GM19239 (cell line): Measurements from ENCODE around the gene FAM163B.

Experiments
- DNase-seq: peaks from one replicate; pipeline ENCODE4 v3.0.0; 2011; ENCODE audit warnings: low spot score; ENCODE audit not compliant: insufficient read length
- FAIRE-seq: peaks from 2 replicates; lab custom pipeline; 2011; peaks lifted over from hg19 to GRCh38; lab: Jason Lieb, UNC

FAM163B gene

DNA sequence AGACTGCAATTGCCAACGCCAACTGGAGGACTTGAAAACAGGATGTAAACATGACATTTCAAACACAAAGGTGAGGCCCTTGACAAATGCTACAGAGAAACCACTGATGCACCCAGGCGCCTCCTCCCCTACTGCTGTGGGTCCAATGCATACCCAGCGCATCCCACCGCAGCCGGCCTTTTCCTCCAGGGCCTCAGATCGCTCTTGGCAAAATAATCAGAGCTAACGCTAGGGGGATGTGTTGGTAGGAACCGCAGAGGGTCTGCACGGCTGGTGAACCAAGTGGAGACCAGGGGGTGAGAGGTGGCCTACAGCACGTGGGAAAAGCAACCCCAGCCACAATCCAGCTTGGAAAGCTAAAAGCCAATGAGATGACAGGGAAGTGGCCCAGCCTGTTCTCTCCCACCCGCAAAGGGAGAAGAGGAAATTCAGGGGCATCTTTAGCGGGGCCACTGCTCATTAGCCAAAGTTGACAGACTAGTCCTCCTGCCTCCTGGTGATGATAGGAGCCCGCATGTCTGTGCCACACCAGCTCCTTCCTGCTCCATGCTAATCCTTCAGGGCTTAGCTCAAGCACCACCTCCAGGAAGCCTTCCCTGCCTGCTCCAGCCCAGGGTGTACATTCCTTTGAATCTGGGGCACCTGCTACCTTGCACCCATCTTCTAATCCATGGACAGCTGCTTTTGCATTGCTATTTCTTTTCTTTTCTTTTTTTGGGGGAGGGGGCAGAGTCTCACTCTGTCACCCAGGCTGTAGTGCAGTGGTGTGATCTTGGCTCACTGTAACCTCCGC, 5.9 kb downstream of the FAM163B start:
- FAIRE-seq (no peak), DNase-seq (no peak)

- no peak for FAIRE-seq
- DNase-seq = no peak
These were observed 6.9 kb downstream of the FAM163B start for GRCh38 chr9:133602277-133602676.

DNA sequence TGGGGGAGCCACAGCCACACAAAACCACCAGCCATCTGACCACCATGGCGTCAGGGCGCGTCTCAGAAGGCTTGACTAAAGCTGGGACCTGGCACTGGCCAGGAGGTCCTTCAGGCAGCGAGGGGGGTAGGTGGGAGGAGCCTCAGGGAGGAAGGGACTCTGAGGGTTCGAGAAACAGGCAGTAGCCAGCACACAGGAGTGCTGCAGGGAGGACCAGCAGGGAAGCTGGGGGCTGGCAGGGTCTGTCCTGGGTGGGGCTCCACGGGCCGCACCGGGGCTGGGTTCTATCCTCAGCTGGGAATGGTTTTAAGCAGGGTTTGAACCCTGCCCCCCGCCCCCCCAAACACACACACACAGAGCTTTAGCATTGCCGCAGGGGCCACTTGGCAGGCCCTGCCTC, 7.4 kb downstream of the FAM163B start:
- DNase-seq = no peak
- no peak for FAIRE-seq

GRCh38 chr9:133600739-133601138, 8.4 kb downstream of the FAM163B start:
- DNase-seq = no peak
- no peak for FAIRE-seq

DNA sequence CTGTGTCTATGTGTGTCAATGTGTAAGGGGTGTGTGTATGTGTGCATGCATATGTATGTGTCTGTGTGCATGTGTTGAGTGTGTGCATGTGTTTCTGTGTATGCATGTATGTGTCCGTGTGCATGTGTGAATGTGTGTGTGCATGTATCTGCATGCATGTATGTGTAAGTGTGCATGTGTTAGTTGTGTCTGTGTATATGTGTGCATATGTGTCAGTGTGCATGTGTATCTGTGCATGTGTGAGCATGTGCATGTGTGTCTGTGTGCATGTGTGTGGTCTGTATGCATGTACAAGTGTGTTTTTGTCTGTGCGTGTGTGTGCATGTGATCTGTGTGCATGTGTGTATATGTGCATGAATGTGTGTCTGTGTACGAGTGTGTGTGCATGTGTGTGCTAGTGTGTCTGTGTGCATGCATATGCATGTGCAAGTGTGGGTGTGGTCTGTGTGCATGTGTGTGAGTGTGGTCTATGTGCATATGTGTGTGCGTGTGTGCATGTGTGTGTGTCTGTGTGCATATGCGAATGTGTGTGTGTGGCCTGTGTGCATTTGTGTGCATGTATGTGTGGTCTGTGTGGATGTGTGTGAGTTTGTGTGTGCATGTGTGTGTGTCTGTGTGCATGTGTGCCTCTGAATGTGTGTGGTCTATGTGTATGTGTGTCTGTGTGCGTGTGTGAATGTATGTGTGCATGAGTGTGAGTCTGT, 9.6 kb downstream of the FAM163B start:
- FAIRE-seq = no peak
- no peak for DNase-seq

DNA sequence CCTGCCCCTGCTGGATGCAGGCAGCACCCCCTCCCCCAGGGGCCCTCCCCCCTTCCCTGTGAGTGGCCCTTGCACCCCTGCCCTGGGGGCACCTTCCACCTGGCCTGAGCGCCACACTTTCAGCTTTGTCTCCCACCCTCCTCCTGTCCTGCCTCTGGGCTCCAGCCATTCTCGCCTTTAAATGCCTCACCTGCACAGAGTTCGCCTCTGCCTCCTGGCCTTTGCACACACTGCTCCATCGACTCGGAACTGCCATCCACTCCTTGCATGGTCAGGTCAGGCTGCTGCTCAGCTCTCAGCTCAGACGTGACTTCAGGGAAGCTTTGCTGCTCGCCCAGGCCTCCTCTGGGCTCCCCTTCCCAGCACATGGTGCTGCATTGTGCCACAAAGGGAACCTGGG, 10.2 kb downstream of the FAM163B start:
- no peak for FAIRE-seq
- no peak for DNase-seq

DNA sequence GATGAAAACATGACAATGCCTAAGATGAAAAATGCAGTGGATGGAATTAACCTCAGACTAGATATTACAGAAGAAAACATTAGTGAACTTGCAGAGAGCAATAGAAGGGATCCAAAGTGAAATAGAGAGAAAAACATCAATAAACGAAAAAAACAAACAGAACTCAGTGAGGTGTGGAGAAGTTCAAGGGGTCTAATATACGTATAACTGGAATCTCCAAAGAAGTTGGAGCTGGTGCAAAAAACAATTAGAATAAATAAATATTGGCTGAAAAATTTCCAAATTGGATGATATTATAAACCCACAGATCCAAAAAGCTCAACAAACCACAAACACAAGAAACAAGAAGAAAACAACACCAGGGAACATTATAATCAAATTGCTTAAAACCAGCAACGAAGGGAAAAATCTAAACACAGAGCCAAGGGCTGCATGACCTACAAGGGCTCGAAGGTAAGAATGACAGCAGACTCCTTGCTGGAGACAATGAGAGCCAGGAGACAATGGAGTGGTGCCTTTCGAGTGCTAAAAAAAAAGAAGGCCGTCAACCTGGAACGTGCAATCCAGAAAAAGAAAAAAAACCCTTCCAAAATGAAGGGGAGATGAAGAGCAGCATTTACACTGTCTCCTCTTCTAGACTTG, 11.8 kb downstream of the FAM163B start:
- DNase-seq (no peak), FAIRE-seq (no peak)

- FAIRE-seq = no peak
These were observed 13.3 kb downstream of the FAM163B start for GRCh38 chr9:133595910-133596309.

DNA sequence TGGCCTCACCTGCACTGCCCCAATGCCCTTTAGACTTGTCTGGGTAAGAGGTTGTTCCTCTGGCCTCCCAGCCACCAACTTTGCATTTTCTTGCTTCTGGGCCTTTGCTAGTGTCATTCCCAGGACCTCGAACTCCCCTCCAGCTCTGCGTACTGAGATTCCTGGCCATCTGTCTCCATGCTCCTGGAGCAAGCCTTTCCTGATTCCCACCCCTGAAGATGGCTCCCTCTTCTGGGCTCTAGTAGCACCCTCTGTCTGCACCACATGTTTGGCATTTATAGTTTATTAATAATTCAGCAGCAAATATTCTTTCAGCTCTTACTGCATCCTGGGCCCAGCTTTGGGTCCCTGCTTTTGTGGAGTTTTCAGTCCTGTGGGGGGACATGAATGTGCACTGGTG, 14.9 kb downstream of the FAM163B start:
- DNase-seq = no peak
- FAIRE-seq = no peak

More at GRCh38 chr9:133595910-133596309, 13.3 kb downstream of the FAM163B start:
- DNase-seq = no peak

- DNase-seq (no peak), FAIRE-seq (no peak)
These were observed 15.5 kb downstream of the FAM163B start for GRCh38 chr9:133593587-133594253.

DNA sequence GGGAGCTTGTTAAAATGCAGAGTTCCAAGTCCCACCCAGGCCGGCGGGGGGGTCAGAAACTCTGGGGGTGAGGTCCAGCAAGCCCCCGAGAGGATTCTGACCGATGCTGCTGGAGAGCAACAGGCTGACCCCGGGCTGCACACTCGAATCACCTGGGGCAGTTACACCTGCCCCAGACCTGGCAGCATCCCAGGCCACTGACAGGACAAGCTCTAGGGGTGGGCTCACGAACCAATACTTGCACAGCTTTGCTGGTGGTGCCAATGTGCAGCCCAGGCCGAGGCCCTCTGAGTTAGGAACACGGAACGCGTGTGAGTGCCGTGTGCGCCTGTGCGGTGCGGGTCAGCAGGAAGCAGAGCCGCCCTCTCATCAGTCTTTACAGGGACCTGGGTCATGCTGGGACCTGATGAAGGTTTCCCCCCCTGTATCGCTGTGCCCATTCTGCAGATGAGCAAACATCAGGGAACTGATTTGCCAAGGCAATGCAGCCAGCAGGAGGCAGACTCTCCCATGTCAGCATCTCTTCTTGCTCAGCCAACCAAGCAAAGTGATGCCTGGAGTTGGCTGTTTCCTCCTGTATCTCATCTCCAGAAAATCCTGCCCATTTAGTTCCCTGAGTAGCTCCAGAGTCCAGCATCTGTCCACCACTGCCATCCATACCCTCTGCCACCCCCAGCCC, 16.3 kb downstream of the FAM163B start:
- DNase-seq (no peak), FAIRE-seq (no peak)

- FAIRE-seq (no peak), DNase-seq (no peak)
These were observed 17.2 kb downstream of the FAM163B start for GRCh38 chr9:133591985-133592384.

DNA sequence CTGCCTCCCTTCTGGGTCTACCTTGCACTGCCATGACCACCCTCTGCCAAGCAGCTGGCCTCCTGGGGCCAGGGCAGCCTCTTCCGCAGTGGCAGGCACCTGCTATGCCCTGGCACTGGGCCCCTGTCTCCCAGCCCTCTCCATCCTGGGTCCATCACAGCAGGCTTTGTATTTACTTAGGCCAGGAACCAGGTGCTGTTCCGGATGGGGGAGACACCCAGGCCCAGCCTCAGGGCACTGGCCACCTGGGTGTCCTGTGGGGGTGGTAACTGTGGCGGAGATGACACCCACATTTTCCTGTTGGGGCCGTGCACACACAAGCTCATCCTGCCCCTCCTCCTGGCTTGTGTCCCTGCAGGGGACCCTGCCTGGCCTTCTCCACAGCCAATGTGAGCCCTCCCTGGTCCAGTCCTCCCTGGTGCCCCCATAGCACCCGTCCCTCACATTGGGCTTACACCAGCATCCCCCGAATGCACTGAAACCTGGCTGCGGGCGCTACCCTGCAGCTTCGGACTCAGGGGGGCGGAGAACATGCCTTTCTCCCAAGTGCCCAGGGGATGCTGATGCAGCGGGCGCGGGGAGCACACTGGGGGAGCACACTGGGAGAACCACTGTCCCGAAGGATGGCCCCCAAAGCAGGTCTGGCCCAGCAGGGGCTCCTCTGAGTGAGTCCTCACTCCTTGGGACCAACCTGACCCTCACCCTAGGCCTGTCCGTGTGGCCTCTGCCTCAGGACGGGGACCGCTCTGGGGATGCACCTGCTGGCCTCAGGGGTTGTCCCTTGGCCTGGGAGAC, 17.9 kb downstream of the FAM163B start:
- FAIRE-seq (no peak), DNase-seq (no peak)

DNA sequence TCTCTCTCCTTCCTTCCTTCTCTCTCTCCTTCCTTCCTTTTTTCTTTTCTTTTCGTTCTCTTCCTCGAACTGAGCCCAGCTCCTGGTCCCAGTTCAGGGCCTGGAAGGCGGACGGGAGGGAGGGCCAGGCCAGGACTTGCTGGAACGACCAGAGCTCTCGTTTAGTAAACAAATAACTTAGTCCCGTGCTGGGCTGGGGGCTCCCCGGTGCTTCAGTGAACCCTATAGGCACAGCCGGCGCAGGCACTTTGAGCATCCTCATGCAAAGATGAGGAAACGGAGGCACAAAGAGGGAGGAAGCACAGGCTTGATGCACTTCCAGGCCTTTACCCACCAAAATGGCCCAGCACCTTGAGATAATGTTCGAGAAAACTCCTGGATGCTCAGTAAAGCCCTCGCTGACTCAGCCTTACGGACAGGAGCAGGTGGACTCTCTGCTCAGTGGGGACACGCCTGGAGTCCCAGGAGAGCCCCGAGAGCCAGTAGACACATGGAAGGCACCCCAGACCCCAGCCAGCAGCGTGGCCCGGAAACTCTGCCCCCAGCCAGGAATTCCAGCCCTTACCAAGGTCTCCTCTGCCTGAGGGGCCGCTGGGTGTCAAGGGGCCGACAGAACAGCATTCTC, 18.8 kb downstream of the FAM163B start:
- FAIRE-seq (no peak), DNase-seq (no peak)

GRCh38 chr9:133589454-133590227, 19.5 kb downstream of the FAM163B start:
- DNase-seq (no peak), FAIRE-seq (no peak)

GRCh38 chr9:133587466-133587865, 21.7 kb downstream of the FAM163B start:
- no peak for DNase-seq
- no peak for FAIRE-seq

GRCh38 chr9:133587051-133587450, 22.1 kb downstream of the FAM163B start:
- FAIRE-seq = no peak

More at GRCh38 chr9:133587051-133587450, 22.1 kb downstream of the FAM163B start:
- no peak for DNase-seq
